Esophagus muscularis mucosa (tissue), 3 donors: ENCODE data around the gene NCKAP5.

Experiments
- POLR2A ChIP-seq: fragments of 450-650 bp; IDR thresholded peaks from one replicate; pipeline ENCODE4 v1.6.1; 2017; ENCODE audit warnings: antibody characterized with exemption, moderate library complexity, mild to moderate bottlenecking, low read depth
- POLR2AphosphoS5 ChIP-seq, 2 donors: sonication (generic); formaldehyde crosslinking; IDR thresholded peaks; one replicate each; pipeline ENCODE4 v1.6.1; 2017; ENCODE audit warnings: antibody characterized with exemption in 2 of 2
- TF ChIP-seq, protein P1 (sequence below), 3 experiments: fragments of 200-600 bp in 2 of 3; fragments of 450-650 bp in 1 of 3; sonication (generic) in 2 of 3; IDR thresholded peaks; one replicate each; pipeline ENCODE4 v1.5.1; 2017 to 2019; ENCODE audit warnings: antibody characterized with exemption in 3 of 3, mild to moderate bottlenecking in 2 of 3, moderate library complexity in 1 of 3

DNA sequence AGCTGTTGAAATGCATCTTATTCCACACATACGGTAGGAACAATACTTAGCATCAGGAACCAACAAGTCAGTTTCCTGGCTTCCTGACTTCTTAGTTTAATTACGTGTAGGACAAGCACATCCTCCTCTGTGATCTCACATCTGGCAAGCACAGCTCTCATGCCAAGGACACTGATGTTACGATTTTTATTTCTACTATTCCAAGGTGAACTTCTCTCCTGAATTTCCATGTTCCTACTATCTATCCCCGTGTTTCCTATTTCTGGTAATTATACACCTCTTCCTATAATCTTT is 374.0 kb downstream of the NCKAP5 start:
- TF ChIP-seq, protein P1, sequence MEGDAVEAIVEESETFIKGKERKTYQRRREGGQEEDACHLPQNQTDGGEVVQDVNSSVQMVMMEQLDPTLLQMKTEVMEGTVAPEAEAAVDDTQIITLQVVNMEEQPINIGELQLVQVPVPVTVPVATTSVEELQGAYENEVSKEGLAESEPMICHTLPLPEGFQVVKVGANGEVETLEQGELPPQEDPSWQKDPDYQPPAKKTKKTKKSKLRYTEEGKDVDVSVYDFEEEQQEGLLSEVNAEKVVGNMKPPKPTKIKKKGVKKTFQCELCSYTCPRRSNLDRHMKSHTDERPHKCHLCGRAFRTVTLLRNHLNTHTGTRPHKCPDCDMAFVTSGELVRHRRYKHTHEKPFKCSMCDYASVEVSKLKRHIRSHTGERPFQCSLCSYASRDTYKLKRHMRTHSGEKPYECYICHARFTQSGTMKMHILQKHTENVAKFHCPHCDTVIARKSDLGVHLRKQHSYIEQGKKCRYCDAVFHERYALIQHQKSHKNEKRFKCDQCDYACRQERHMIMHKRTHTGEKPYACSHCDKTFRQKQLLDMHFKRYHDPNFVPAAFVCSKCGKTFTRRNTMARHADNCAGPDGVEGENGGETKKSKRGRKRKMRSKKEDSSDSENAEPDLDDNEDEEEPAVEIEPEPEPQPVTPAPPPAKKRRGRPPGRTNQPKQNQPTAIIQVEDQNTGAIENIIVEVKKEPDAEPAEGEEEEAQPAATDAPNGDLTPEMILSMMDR (IDR thresholded peaks at IDR 0.05): no peak
- TF ChIP-seq POLR2AphosphoS5 (IDR thresholded peaks at IDR 0.05) (no peak), POLR2A (no peak)
